Tibial artery (tissue), 4 donors: ENCODE data around the gene A1CF.
"Not testable (repeated sequence)": the region's sequence is repeated elsewhere in the genome, so short reads cannot be mapped to it uniquely, and the experiment has no call there.

Experiments
- DNase-seq, 2 donors: peaks; one replicate each; pipeline ENCODE4 v3.0.0-alpha.2; 2019
- H3K27ac ChIP-seq, 2 donors: fragments of 200-600 bp; sonication (generic) in 1 of 2; 1 replicate in 1 of 2; 2 replicates in 1 of 2; pipeline ENCODE4 v1.5.1; 2018 to 2019; ENCODE audit warnings: mild to moderate bottlenecking in 1 of 2
- H3K27me3 ChIP-seq, 2 donors: fragments of 200-600 bp; sonication (generic) in 1 of 2; one replicate each; pipeline versions ENCODE4 v1.5.1 to v1.6.0; 2016 to 2019
- H3K36me3 ChIP-seq, 3 donors: fragments of 200-600 bp; sonication (generic) in 2 of 3; one replicate each; pipeline ENCODE4 v1.5.1; 2016 to 2019; ENCODE audit warnings: mild to moderate bottlenecking in 2 of 3
- H3K4me1 ChIP-seq, 4 donors: fragments of 200-600 bp; sonication (generic) in 2 of 4; 1 replicate in 3 of 4; 2 replicates in 1 of 4; pipeline ENCODE4 v1.5.1; 2016 to 2019
- H3K4me3 ChIP-seq, 2 donors: fragments of 200-600 bp; sonication (generic) in 1 of 2; 1 replicate in 1 of 2; 2 replicates in 1 of 2; pipeline ENCODE4 v1.5.1; 2018 to 2019; ENCODE audit warnings: mild to moderate bottlenecking in 2 of 2
- H3K9me3 ChIP-seq, 3 donors: fragments of 200-600 bp; sonication (generic) in 1 of 3; one replicate each; pipeline ENCODE4 v1.5.1; 2016 to 2019
- CTCF ChIP-seq, 2 experiments: fragments of 200-600 bp in 1 of 2; fragments of 450-650 bp in 1 of 2; IDR thresholded peaks; one replicate each; pipeline ENCODE4 v1.5.1; 2017 to 2019; ENCODE audit warnings: antibody characterized with exemption in 2 of 2, mild to moderate bottlenecking in 1 of 2, moderate library complexity in 1 of 2
- intact Hi-C: fragments of 100-400 bp; cut with DNase I; formaldehyde crosslinking; loops from one replicate; pipeline ENCODE4 v1.15.0; 2023; ENCODE audit warnings: low total_unique reads

Gene A1CF

GRCh38 chr10:50919010-50919409 lies 33.6 kb upstream of the A1CF start:
- Histone ChIP-seq H3K27me3 (no peaks in the 10 kb centered on the region), H3K27ac (no peak overlapping the region), H3K4me3 (no peak overlapping the region), H3K36me3 (no peaks in the 10 kb centered on the region), H3K4me1 (peaks cover 0 to 10% (median 0%) of the 10 kb centered on the region in 4 donors), H3K9me3 (peaks cover 0 to 6% (median 6%) of the 10 kb centered on the region in 3 donors)
- no peak for DNase-seq
- intact Hi-C loops, result no loop called here
- TF ChIP-seq CTCF (IDR thresholded peaks at IDR 0.05), result no peak

GRCh38 chr10:50918529-50918928 lies 33.1 kb upstream of the A1CF start:
- DNase-seq, result no peak
- H3K36me3 ChIP-seq, result no peaks in the 10 kb centered on the region
- no peak for TF ChIP-seq CTCF (IDR thresholded peaks at IDR 0.05)
- intact Hi-C loops, result no loop called here
- no peaks in the 10 kb centered on the region for H3K27me3 ChIP-seq
- H3K4me3 ChIP-seq, result no peak overlapping the region
- no peak overlapping the region for H3K27ac ChIP-seq
- H3K4me1 ChIP-seq, result peaks cover 0 to 10% (median 0%) of the 10 kb centered on the region in 4 donors
- H3K9me3 ChIP-seq, result peaks cover 0 to 5% (median 3%) of the 10 kb centered on the region in 3 donors

GRCh38 chr10:50917486-50917885 lies 32.1 kb upstream of the A1CF start:
- DNase-seq, result no peak
- no peak for TF ChIP-seq CTCF (IDR thresholded peaks at IDR 0.05)

DNA sequence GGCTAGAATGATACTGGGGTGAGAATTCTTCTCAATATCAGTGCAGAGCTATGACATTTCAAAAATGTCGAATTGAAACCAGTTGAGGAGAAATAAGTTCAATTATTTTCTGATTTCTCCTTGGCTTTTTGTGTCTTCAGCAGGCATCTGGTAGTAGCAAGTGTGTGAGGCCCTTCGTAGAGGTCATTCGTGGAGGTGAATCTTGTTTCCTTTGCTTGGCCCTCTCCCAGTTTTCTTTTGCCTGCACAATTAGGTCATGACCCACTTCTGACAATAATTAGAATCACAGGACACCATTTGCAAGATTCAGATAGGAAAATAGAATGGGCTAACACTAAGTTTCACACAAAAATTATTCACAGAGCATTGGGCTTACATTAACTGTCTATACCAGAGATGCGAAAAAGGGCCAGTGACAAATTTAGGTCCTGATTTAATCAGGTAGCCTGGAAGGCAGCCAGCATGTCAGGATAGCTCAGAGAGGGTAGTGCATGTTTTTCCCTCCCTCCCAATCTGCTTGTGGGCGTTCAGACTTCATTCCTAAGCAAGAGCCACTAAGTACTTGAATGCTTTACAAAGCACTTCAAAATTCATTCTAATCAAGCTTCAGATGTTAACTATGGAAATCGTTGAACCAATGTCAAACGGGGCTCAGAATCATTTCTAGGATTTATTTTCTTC lies 24.0 kb upstream of the A1CF start:
- Histone ChIP-seq H3K4me3 (no peak overlapping the region), H3K4me1 (no peaks in the 10 kb centered on the region), H3K27me3 (no peaks in the 10 kb centered on the region), H3K36me3 (no peaks in the 10 kb centered on the region), H3K9me3 (no peaks in the 10 kb centered on the region), H3K27ac (no peak overlapping the region)
- no peak for TF ChIP-seq CTCF (IDR thresholded peaks at IDR 0.05)
- no peak for DNase-seq
- intact Hi-C loops, result no loop called here

More at GRCh38 chr10:50917486-50917885, 32.1 kb upstream of the A1CF start:
- Histone ChIP-seq H3K4me3 (no peak overlapping the region), H3K27ac (no peak overlapping the region), H3K9me3 (no peaks in the 10 kb centered on the region), H3K36me3 (no peaks in the 10 kb centered on the region), H3K27me3 (no peaks in the 10 kb centered on the region), H3K4me1 (peaks cover 0 to 10% (median 0%) of the 10 kb centered on the region in 4 donors)
- intact Hi-C loops, result no loop called here

GRCh38 chr10:50908366-50908765 lies 22.9 kb upstream of the A1CF start:
- no peaks in the 10 kb centered on the region for H3K4me1 ChIP-seq

DNA sequence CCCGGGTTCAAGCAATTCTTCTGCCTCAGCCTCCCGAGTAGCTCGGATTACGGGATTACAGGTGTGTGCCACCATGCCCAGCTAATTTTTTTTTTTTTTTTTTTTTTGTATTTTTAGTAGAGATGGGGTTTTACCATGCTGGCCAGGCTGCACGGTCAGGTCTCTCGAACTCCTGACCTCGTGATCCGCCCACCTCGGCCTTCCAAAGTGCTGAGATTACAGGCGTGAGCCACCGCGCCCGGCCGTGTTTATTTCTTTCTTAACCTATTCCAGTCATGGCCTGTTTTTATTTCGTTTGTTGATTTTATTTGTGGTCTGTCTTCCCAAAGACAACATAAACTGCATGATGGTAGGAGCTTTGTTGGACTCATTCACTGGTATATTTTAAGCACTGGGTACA lies 20.4 kb upstream of the A1CF start:
- H3K36me3 ChIP-seq, intact Hi-C loops, DNase-seq, H3K27ac ChIP-seq, H3K4me3 ChIP-seq, H3K4me1 ChIP-seq, H3K9me3 ChIP-seq, H3K27me3 ChIP-seq: not testable (repeated sequence)

More at GRCh38 chr10:50908366-50908765, 22.9 kb upstream of the A1CF start:
- Histone ChIP-seq H3K27ac (no peak overlapping the region), H3K36me3 (no peaks in the 10 kb centered on the region), H3K27me3 (no peaks in the 10 kb centered on the region), H3K9me3 (no peaks in the 10 kb centered on the region), H3K4me3 (no peak overlapping the region)
- no peak for DNase-seq
- intact Hi-C loops, result no loop called here
- no peak for TF ChIP-seq CTCF (IDR thresholded peaks at IDR 0.05)
